Esophagus muscularis mucosa (tissue), 4 donors: ENCODE data around the gene PKP4. TPM values are rescaled to one million over a fixed set of nuclear protein-coding genes. Genes with fewer than 3 reads are reported as not detected.

Experiments used
- DNase-seq: peaks from one replicate; pipeline ENCODE4 v3.0.0-alpha.2; 2017; ENCODE audit errors: extremely low spot score
- H3K27ac ChIP-seq, 4 donors: fragments of 200-600 bp; sonication (generic); replicated peaks in 1 of 4; 1 replicate in 3 of 4; 2 replicates in 1 of 4; pipeline ENCODE4 v1.5.1; 2016 to 2019; ENCODE audit warnings: mild to moderate bottlenecking in 1 of 4
- H3K27me3 ChIP-seq, 4 donors: fragments of 200-600 bp; sonication (generic); one replicate each; pipeline versions ENCODE4 v1.5.1 to v1.6.0; 2016 to 2019
- H3K36me3 ChIP-seq, 4 donors: fragments of 200-600 bp; sonication (generic); one replicate each; pipeline ENCODE4 v1.5.1; 2016 to 2019
- H3K4me1 ChIP-seq, 4 donors: fragments of 200-600 bp; sonication (generic); one replicate each; pipeline ENCODE4 v1.5.1; 2016 to 2019
- H3K4me3 ChIP-seq, 4 donors: fragments of 200-600 bp; sonication (generic); 1 replicate in 2 of 4; 2 replicates in 2 of 4; pipeline ENCODE4 v1.5.1; 2016 to 2019; ENCODE audit warnings: mild to moderate bottlenecking in 4 of 4, moderate library complexity in 1 of 4
- H3K9me3 ChIP-seq, 4 donors: fragments of 200-600 bp; sonication (generic); 1 replicate in 3 of 4; 2 replicates in 1 of 4; pipeline ENCODE4 v1.5.1; 2016 to 2019
- CTCF ChIP-seq, 3 experiments: fragments of 200-600 bp in 2 of 3; fragments of 450-650 bp in 1 of 3; sonication (generic) in 2 of 3; IDR thresholded peaks; one replicate each; pipeline ENCODE4 v1.5.1; 2017 to 2019; ENCODE audit warnings: antibody characterized with exemption in 3 of 3, mild to moderate bottlenecking in 2 of 3, moderate library complexity in 1 of 3
- EP300 ChIP-seq: sonication (generic); formaldehyde crosslinking; IDR thresholded peaks from one replicate; pipeline ENCODE4 v1.6.1; 2017; ENCODE audit warnings: antibody characterized with exemption
- POLR2A ChIP-seq: fragments of 450-650 bp; IDR thresholded peaks from one replicate; pipeline ENCODE4 v1.6.1; 2017; ENCODE audit warnings: antibody characterized with exemption, moderate library complexity, mild to moderate bottlenecking, low read depth
- POLR2AphosphoS5 ChIP-seq, 2 donors: sonication (generic); formaldehyde crosslinking; IDR thresholded peaks; one replicate each; pipeline ENCODE4 v1.6.1; 2017; ENCODE audit warnings: antibody characterized with exemption in 2 of 2
- WGBS: methylation state at CpG from one replicate; pipeline ENCODE4 v1.1.5; 2018; 5-methylcytosine and 5-hydroxymethylcytosine counted together
- intact Hi-C: fragments of 100-400 bp; cut with DNase I; formaldehyde crosslinking; loops from one replicate; pipeline ENCODE4 v1.15.1; 2023
- total RNA-seq, 4 donors: library from RNA; depleted of rRNA; stranded (reverse); fragments of >200 nt; gene quantifications; one replicate each; pipeline versions ENCODE4 v1.1.0 to v1.2.1, GENCODE V29; 2016

The PKP4 gene
- total RNA-seq, 4 donors from 2014 or later, result 79.7 to 131 (median 93.0) TPM

- H3K9me3 ChIP-seq, result no peaks in the 10 kb centered on the region
- 89% methylated on average over 2 of the region's 2 CpGs for WGBS
- DNase-seq, result no peak
- no peak overlapping the region for H3K4me3 ChIP-seq
- no peaks in the 10 kb centered on the region for H3K27me3 ChIP-seq
- H3K36me3 ChIP-seq, result peaks cover 0 to 21% (median 6%) of the 10 kb centered on the region in 4 donors
- no peak for TF ChIP-seq EP300
- no peak for TF ChIP-seq POLR2A
- TF ChIP-seq CTCF (IDR thresholded peaks at IDR 0.05), result no peak
- no peak for TF ChIP-seq POLR2AphosphoS5 (IDR thresholded peaks at IDR 0.05)
- peaks cover 0 to 3% (median 0%) of the 10 kb centered on the region in 4 donors for H3K4me1 ChIP-seq
- intact Hi-C loops, result no loop called here
- H3K27ac ChIP-seq, result no peak overlapping the region
These were observed 193.1 kb downstream of the PKP4 start for GRCh38 chr2:158649846-158650245.

- Histone ChIP-seq H3K27ac (no peak overlapping the region), H3K4me3 (no peak overlapping the region), H3K36me3 (peaks cover 0 to 21% (median 6%) of the 10 kb centered on the region in 4 donors), H3K27me3 (no peaks in the 10 kb centered on the region), H3K4me1 (peaks cover 0 to 3% (median 0%) of the 10 kb centered on the region in 4 donors), H3K9me3 (no peaks in the 10 kb centered on the region)
- DNase-seq, result no peak
- TF ChIP-seq EP300 (no peak), POLR2A (no peak), CTCF (IDR thresholded peaks at IDR 0.05) (no peak), POLR2AphosphoS5 (IDR thresholded peaks at IDR 0.05) (no peak)
- WGBS, result 86% methylated on average over 4 of the region's 6 CpGs
- intact Hi-C loops, result no loop called here
These were observed 194.1 kb downstream of the PKP4 start for GRCh38 chr2:158650646-158651357.

GRCh38 chr2:158651358-158652057, 194.8 kb downstream of the PKP4 start:
- H3K36me3 ChIP-seq, result peaks cover 1 to 22% (median 6%) of the 10 kb centered on the region in 4 donors
- no peaks in the 10 kb centered on the region for H3K27me3 ChIP-seq
- no peak for DNase-seq
- no peak overlapping the region for H3K27ac ChIP-seq
- H3K9me3 ChIP-seq, result no peaks in the 10 kb centered on the region
- intact Hi-C loops, result no loop called here
- peaks cover 0 to 3% (median 0%) of the 10 kb centered on the region in 4 donors for H3K4me1 ChIP-seq
- no peak for TF ChIP-seq CTCF (IDR thresholded peaks at IDR 0.05)
- no peak for TF ChIP-seq EP300
- TF ChIP-seq POLR2A, result no peak
- no peak for TF ChIP-seq POLR2AphosphoS5 (IDR thresholded peaks at IDR 0.05)
- WGBS, result 90% methylated on average over 6 of the region's 6 CpGs
- H3K4me3 ChIP-seq, result no peak overlapping the region

GRCh38 chr2:158655628-158656027, 198.9 kb downstream of the PKP4 start:
- WGBS, result 65% methylated on average over 3 of the region's 3 CpGs
- no peaks in the 10 kb centered on the region for H3K27me3 ChIP-seq
- no peak overlapping the region for H3K4me3 ChIP-seq
- peaks cover 6 to 32% (median 15%) of the 10 kb centered on the region in 4 donors for H3K36me3 ChIP-seq
- no peak for TF ChIP-seq CTCF (IDR thresholded peaks at IDR 0.05)
- no peak for TF ChIP-seq EP300
- no peak for TF ChIP-seq POLR2AphosphoS5 (IDR thresholded peaks at IDR 0.05)
- no peak for TF ChIP-seq POLR2A
- no peak for DNase-seq
- intact Hi-C loops, result no loop called here
- peaks cover 0 to 2% (median 0%) of the 10 kb centered on the region in 4 donors for H3K4me1 ChIP-seq
- no peak overlapping the region for H3K27ac ChIP-seq
- H3K9me3 ChIP-seq, result no peaks in the 10 kb centered on the region
